HEK293T (cell line): Measurements from ENCODE around the gene POLD3.

Source experiments
- FOXK2 ChIP-seq: fragments of 450-650 bp; IDR thresholded peaks from 2 replicates; pipeline ENCODE4 v1.6.1; 2016; ENCODE audit warnings: mild to moderate bottlenecking
- SP1 ChIP-seq: fragments of 450-650 bp; IDR thresholded peaks from 2 replicates; pipeline ENCODE4 v1.6.1; 2017
- SUZ12 ChIP-seq: fragments of 450-650 bp; IDR thresholded peaks from 2 replicates; pipeline ENCODE4 v1.6.1; 2016; ENCODE audit warnings: mild to moderate bottlenecking
- TF ChIP-seq, protein P1 (sequence below): fragments of 450-650 bp; IDR thresholded peaks from 2 replicates; pipeline ENCODE4 v1.6.1; 2016

DNA sequence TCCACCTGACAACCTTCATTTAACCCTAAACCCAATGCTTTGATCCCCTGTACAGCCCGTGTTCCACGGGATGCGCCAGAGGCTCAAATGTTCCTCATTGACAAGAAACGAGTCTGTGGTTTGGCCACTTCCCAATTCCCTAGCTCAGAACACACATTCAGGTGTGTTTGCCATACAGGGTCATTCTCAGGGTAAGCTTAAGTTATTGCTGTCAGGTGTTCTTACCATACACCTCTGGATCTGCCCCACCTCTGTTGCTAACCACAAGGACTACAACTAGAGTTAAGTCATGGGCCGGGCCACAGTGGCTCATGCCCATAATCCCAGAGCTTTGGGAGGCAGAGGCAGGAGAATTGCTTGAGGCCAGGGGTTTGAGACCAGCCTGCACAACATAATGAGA is 45.6 kb upstream of the POLD3 start:
- no peak for TF ChIP-seq FOXK2
- no peak for TF ChIP-seq SP1
- no peak for TF ChIP-seq SUZ12
- TF ChIP-seq, protein P1, sequence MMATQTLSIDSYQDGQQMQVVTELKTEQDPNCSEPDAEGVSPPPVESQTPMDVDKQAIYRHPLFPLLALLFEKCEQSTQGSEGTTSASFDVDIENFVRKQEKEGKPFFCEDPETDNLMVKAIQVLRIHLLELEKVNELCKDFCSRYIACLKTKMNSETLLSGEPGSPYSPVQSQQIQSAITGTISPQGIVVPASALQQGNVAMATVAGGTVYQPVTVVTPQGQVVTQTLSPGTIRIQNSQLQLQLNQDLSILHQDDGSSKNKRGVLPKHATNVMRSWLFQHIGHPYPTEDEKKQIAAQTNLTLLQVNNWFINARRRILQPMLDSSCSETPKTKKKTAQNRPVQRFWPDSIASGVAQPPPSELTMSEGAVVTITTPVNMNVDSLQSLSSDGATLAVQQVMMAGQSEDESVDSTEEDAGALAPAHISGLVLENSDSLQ: no peak
